BLaER1 (cell line): ENCODE results near the gene CD164.
"Not testable (repeated sequence)": the region's sequence is repeated elsewhere in the genome, so short reads cannot be mapped to it uniquely, and the experiment has no call there.

Experiments used
- H3K27ac ChIP-seq: shearing (Covaris generic); formaldehyde crosslinking; 2 replicates; pipeline ENCODE4 v1.8.1; 2022
- H3K27me3 ChIP-seq: shearing (Covaris generic); formaldehyde crosslinking; 2 replicates; pipeline ENCODE4 v1.8.1; 2022
- H3K36me3 ChIP-seq: shearing (Covaris generic); formaldehyde crosslinking; 2 replicates; pipeline ENCODE4 v1.8.1; 2022
- H3K4me1 ChIP-seq: shearing (Covaris generic); formaldehyde crosslinking; 2 replicates; pipeline ENCODE4 v1.8.1; 2022
- H3K4me2 ChIP-seq: shearing (Covaris generic); formaldehyde crosslinking; 2 replicates; pipeline ENCODE4 v1.8.1; 2022
- H3K4me3 ChIP-seq: shearing (Covaris generic); formaldehyde crosslinking; 2 replicates; pipeline ENCODE4 v1.8.1; 2022
- H3K9ac ChIP-seq: shearing (Covaris generic); formaldehyde crosslinking; 2 replicates; pipeline ENCODE4 v1.8.1; 2022
- H3K9me3 ChIP-seq: shearing (Covaris generic); formaldehyde crosslinking; 2 replicates; pipeline ENCODE4 v1.8.1; 2022
- H4K20me1 ChIP-seq: shearing (Covaris generic); formaldehyde crosslinking; 2 replicates; pipeline ENCODE4 v1.8.1; 2022
- Cebpa-rat ChIP-seq: shearing (Covaris generic); IDR thresholded peaks from 2 replicates; pipeline ENCODE4 v1.8.1; 2022

CD164 gene

DNA sequence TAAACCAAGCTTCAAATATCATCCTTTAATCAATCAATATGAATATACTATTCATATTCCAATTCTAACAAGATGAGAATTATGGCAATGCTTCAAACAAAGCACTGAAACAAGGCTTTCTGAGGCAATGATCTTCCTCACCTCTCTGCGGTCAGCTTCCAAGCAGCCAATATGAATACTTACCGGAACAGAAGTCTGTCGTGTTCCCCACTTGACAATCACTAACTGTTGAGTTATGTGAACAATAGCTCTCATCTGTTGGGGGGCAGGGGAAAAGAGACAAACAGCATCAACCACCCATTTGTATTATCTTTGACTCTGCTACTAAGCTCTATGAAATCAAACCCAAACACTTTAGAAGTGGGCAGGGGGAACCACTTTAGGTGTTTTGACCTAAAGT is 4.5 kb downstream of the CD164 start:
- H3K27me3 ChIP-seq: no peaks in the 10 kb centered on the region
- peaks cover 64% of the 10 kb centered on the region for H3K36me3 ChIP-seq
- peaks cover 77% of the 10 kb centered on the region for H4K20me1 ChIP-seq
- H3K9me3 ChIP-seq: no peaks in the 10 kb centered on the region
- no peak for TF ChIP-seq Cebpa-rat
- H3K27ac ChIP-seq: no peak overlapping the region
- no peak overlapping the region for H3K9ac ChIP-seq
- H3K4me2 ChIP-seq: no peak overlapping the region
- no peak overlapping the region for H3K4me3 ChIP-seq
- H3K4me1 ChIP-seq: peaks cover 16% of the 10 kb centered on the region

GRCh38 chr6:109374326-109374892 is 7.9 kb downstream of the CD164 start:
- H3K27ac ChIP-seq: no peak overlapping the region
- no peak overlapping the region for H3K4me2 ChIP-seq
- H3K9ac ChIP-seq: no peak overlapping the region
- H3K4me1 ChIP-seq: peaks cover 6% of the 10 kb centered on the region
- no peak for TF ChIP-seq Cebpa-rat
- H3K9me3 ChIP-seq: no peaks in the 10 kb centered on the region
- H3K27me3 ChIP-seq: no peaks in the 10 kb centered on the region
- H3K4me3 ChIP-seq: no peak overlapping the region
- peaks cover 96% of the 10 kb centered on the region for H3K36me3 ChIP-seq
- peaks cover 86% of the 10 kb centered on the region for H4K20me1 ChIP-seq

DNA sequence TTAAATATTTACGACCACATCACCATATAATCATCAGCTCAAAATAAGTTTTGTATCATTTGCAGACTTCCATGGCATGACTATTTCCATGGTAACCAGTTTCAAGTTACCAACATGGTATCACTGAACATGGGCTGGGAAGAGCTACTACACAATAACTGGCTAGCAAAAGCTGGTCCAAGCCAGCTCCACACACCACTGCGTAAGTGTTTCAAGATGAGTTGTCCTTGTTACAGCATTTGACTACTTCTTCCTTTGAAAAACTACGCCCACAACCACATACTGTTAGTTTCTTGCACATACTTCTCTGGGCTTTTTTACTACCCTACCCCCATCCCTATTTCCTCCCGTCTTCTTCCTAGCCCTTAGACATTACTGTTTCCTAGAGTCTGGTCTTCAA is 8.5 kb downstream of the CD164 start:
- no peaks in the 10 kb centered on the region for H3K9me3 ChIP-seq
- no peaks in the 10 kb centered on the region for H3K4me1 ChIP-seq
- no peak overlapping the region for H3K9ac ChIP-seq
- peaks cover 86% of the 10 kb centered on the region for H4K20me1 ChIP-seq
- no peak overlapping the region for H3K27ac ChIP-seq
- no peaks in the 10 kb centered on the region for H3K27me3 ChIP-seq
- TF ChIP-seq Cebpa-rat: no peak
- no peak overlapping the region for H3K4me3 ChIP-seq
- H3K4me2 ChIP-seq: no peak overlapping the region
- peaks cover 94% of the 10 kb centered on the region for H3K36me3 ChIP-seq

DNA sequence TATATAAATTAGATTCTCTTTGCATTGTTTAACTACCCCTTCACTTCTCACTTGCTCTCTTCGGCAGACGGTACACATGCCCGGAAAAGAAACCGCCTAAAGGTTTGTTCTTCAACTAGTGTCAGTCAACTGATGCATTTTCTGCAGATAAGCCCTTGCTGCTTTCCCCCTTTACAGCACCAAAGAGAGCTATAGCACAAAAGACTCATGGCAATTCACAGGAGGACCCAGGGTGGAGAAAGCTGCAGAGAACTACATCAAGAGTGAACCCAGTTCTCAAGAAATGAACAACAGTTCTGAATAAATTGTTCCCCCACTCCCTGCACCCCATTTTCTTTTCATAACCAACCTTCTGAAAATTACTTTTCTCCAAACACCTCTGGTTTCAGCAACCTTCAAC is 8.9 kb downstream of the CD164 start:
- Histone ChIP-seq H3K4me1 (no peaks in the 10 kb centered on the region), H3K9me3 (no peaks in the 10 kb centered on the region), H3K36me3 (peaks cover 96% of the 10 kb centered on the region), H3K4me3 (no peak overlapping the region), H3K9ac (no peak overlapping the region), H3K27me3 (no peaks in the 10 kb centered on the region), H4K20me1 (peaks cover 86% of the 10 kb centered on the region), H3K27ac (no peak overlapping the region), H3K4me2 (no peak overlapping the region)
- TF ChIP-seq Cebpa-rat: no peak

GRCh38 chr6:109372130-109372529 is 10.1 kb downstream of the CD164 start:
- no peak overlapping the region for H3K4me3 ChIP-seq
- H3K27me3 ChIP-seq: no peaks in the 10 kb centered on the region
- H3K9me3 ChIP-seq: no peaks in the 10 kb centered on the region
- H3K9ac ChIP-seq: no peak overlapping the region
- no peak for TF ChIP-seq Cebpa-rat
- peaks cover 96% of the 10 kb centered on the region for H3K36me3 ChIP-seq
- H4K20me1 ChIP-seq: peaks cover 76% of the 10 kb centered on the region
- no peaks in the 10 kb centered on the region for H3K4me1 ChIP-seq
- no peak overlapping the region for H3K27ac ChIP-seq
- H3K4me2 ChIP-seq: no peak overlapping the region

DNA sequence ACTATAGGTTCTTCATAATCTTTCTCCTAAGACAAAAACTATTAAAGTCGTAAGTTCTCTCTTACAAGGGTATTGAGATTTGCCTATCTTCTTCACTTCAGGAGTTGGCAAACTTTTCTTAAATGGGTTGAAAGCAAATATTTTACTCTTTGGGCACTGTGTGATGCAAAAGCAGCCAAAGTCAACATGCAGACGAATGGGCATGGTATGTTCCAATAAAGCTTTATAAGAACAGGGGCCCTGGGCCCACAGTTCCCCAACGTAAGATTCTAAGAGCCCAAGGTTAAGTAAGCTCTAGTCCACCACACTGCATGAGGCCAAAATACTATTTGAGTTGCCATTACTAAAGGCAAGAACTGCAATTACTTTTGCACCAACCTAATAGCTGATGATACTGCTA is 11.5 kb downstream of the CD164 start:
- H3K4me2 ChIP-seq: no peak overlapping the region
- H3K36me3 ChIP-seq: peaks cover 96% of the 10 kb centered on the region

GRCh38 chr6:109370336-109370735 is 11.9 kb downstream of the CD164 start:
- Histone ChIP-seq H3K4me1 (no peaks in the 10 kb centered on the region), H3K36me3 (peaks cover 96% of the 10 kb centered on the region), H3K4me2 (no peak overlapping the region), H3K4me3 (no peak overlapping the region), H3K9ac (no peak overlapping the region), H3K27me3 (no peaks in the 10 kb centered on the region), H3K9me3 (peaks cover 4% of the 10 kb centered on the region), H4K20me1 (peaks cover 58% of the 10 kb centered on the region), H3K27ac (no peak overlapping the region)
- TF ChIP-seq Cebpa-rat: no peak

More for the DNA sequence above, 11.5 kb downstream of the CD164 start:
- Histone ChIP-seq H3K9ac (no peak overlapping the region), H3K27ac (no peak overlapping the region), H3K27me3 (no peaks in the 10 kb centered on the region), H3K4me3 (no peak overlapping the region), H3K9me3 (no peaks in the 10 kb centered on the region; the same call in 1 of the 2 replicates), H4K20me1 (peaks cover 62% of the 10 kb centered on the region), H3K4me1 (no peaks in the 10 kb centered on the region)
- no peak for TF ChIP-seq Cebpa-rat

DNA sequence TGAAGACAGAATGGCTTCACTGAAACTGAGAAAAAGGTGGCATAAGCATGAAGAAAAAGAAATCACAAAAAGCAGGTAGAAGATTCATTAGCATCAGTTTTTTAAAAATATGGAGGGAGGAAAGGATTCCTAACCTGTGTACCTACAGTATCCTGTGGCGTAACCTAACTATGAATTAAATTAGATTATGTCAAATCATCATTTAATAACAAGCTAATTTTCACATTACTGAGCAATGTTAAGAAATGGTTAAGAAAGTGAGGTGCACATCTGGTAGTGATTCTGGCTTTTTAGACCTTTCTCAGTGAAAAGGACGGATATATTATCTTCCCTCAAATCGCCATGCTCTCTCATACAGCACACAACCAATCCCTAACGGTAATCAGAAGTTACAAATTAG is 12.5 kb downstream of the CD164 start:
- H3K9me3 ChIP-seq: peaks cover 10% of the 10 kb centered on the region
- no peak overlapping the region for H3K4me3 ChIP-seq
- no peaks in the 10 kb centered on the region for H3K27me3 ChIP-seq
- H4K20me1 ChIP-seq: peaks cover 56% of the 10 kb centered on the region
- H3K36me3 ChIP-seq: peaks cover 96% of the 10 kb centered on the region
- no peak overlapping the region for H3K4me2 ChIP-seq
- no peak for TF ChIP-seq Cebpa-rat
- H3K4me1 ChIP-seq: no peaks in the 10 kb centered on the region
- no peak overlapping the region for H3K27ac ChIP-seq
- H3K9ac ChIP-seq: no peak overlapping the region

GRCh38 chr6:109364382-109365078 is 17.7 kb downstream of the CD164 start:
- not testable (repeated sequence) for H3K27me3 ChIP-seq, H3K9ac ChIP-seq, H3K27ac ChIP-seq, H3K4me3 ChIP-seq, H3K4me2 ChIP-seq
- H4K20me1 ChIP-seq: peaks cover 14% of the 10 kb centered on the region; the same call in 1 of the 2 replicates
- peaks cover 60% of the 10 kb centered on the region for H3K9me3 ChIP-seq
- peaks cover 17% of the 10 kb centered on the region for H3K4me1 ChIP-seq
- peaks cover 98% of the 10 kb centered on the region for H3K36me3 ChIP-seq

DNA sequence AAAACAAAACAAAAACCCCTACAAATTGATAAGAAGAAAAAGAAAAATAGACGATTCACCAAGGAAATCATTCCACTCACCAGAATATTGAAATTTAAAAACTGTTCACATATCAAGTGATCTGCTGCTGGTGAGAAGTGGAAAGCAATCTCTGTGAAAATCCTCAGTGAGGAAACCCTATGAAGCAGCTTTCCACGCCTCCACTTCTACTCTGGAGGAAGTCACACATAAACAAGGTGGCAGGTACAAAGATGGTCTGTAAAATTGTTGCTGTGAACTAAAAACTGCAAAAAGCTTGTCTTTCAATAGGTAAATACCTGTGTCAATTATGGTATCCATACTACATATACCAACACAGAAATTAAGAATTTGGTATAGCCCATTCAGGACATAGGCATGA is 18.5 kb downstream of the CD164 start:
- TF ChIP-seq Cebpa-rat: no peak

More for the DNA sequence above, 18.5 kb downstream of the CD164 start:
- Histone ChIP-seq H3K4me1 (peaks cover 17% of the 10 kb centered on the region), H3K9ac (no peak overlapping the region), H3K27me3 (no peaks in the 10 kb centered on the region), H3K4me3 (no peak overlapping the region), H3K9me3 (peaks cover 67% of the 10 kb centered on the region), H3K36me3 (peaks cover 100% of the 10 kb centered on the region), H3K4me2 (no peak overlapping the region), H4K20me1 (0 out of 2 replicates have a peak, but pooled peaks cover 6% of the 10 kb centered on the region), H3K27ac (no peak overlapping the region)
